IMR-90 (cell line): Measurements from ENCODE around the gene RBM23. TPM values are rescaled to one million over a fixed set of nuclear protein-coding genes. Genes with fewer than 3 reads are reported as not detected.

Experiments used
- ATAC-seq: fragments of 200-7000 bp; cut with Tn5 transposase; 2 replicates; pipeline ENCODE4 v1.9.1; 2020; ENCODE audit warnings: low read depth, mild to moderate bottlenecking, moderate library complexity
- BruUV-seq: library from RNA; stranded (reverse); fragments of 400-500 nt; replicated peaks from 2 replicates; lab custom pipeline; 2021; lab: Mats Ljungman, UMichigan
- CTCF ChIA-PET: fragments of 300-600 bp; formaldehyde crosslinking; extraction: SDS; loops from one replicate; lab custom pipeline; 2021; ENCODE audit warnings: antibody characterized with exemption; lab: Yijun Ruan, JAX
- POLR2A ChIA-PET: fragments of 300-600 bp; sonication (Branson Sonifier 250); formaldehyde crosslinking; loops from one replicate; lab custom pipeline; 2022; ENCODE audit warnings: antibody characterized with exemption; ENCODE audit not compliant: unreplicated experiment; lab: Charles Lee
- DNase-seq: peaks from one replicate; pipeline ENCODE4 v3.0.0; 2013
- H2AFZ ChIP-seq: replicated peaks from 2 replicates; pipeline ENCODE3; 2013; ENCODE audit warnings: low read length, mild to moderate bottlenecking; ENCODE audit not compliant: poor library complexity
- H2AK5ac ChIP-seq: 2 replicates; pipeline ENCODE4 v1.6.1; 2013; ENCODE audit warnings: low read depth, low read length, inconsistent platforms
- H2AK9ac ChIP-seq: replicated peaks from 2 replicates; pipeline ENCODE3; 2013; ENCODE audit warnings: mild to moderate bottlenecking, low read depth, low read length, moderate library complexity; ENCODE audit not compliant: poor library complexity
- H2BK120ac ChIP-seq: 2 replicates; pipeline ENCODE4 v1.6.1; 2013; ENCODE audit warnings: low read depth, low read length, inconsistent platforms
- H2BK15ac ChIP-seq: 3 replicates; pipeline ENCODE4 v1.6.1; 2013; ENCODE audit warnings: low read depth, low read length, inconsistent platforms
- H2BK20ac ChIP-seq: 2 replicates; pipeline ENCODE4 v1.6.1; 2013; ENCODE audit warnings: low read depth, mild to moderate bottlenecking, inconsistent platforms, low read length, moderate library complexity
- H2BK5ac ChIP-seq: 2 replicates; pipeline ENCODE4 v1.6.1; 2013; ENCODE audit warnings: mild to moderate bottlenecking, low read depth, low read length, inconsistent platforms; ENCODE audit not compliant: poor library complexity, severe bottlenecking
- H3K14ac ChIP-seq: replicated peaks from 2 replicates; pipeline ENCODE4 v1.6.1; 2013; ENCODE audit warnings: low read depth, low read length, inconsistent platforms
- H3K18ac ChIP-seq: 2 replicates; pipeline ENCODE4 v1.6.1; 2013; ENCODE audit warnings: low read depth, low read length, control low read depth
- H3K23ac ChIP-seq: 2 replicates; pipeline ENCODE4 v1.6.1; 2013; ENCODE audit warnings: low read depth, low read length, inconsistent platforms
- H3K27ac ChIP-seq: 2 replicates; pipeline ENCODE4 v1.5.1; 2013; ENCODE audit warnings: mild to moderate bottlenecking, control low read depth, low read length; ENCODE audit not compliant: insufficient read depth
- H3K27me3 ChIP-seq: 2 replicates; pipeline ENCODE4 v1.6.1; 2013; ENCODE audit warnings: low read length; ENCODE audit not compliant: control insufficient read depth, insufficient read depth
- H3K36me3 ChIP-seq: 2 replicates; pipeline ENCODE4 v1.6.1; 2013; ENCODE audit warnings: low read length, mixed read lengths; ENCODE audit not compliant: control insufficient read depth, insufficient read depth
- H3K4ac ChIP-seq: 2 replicates; pipeline ENCODE4 v1.6.1; 2013; ENCODE audit warnings: low read depth, low read length, inconsistent platforms
- H3K4me1 ChIP-seq: 2 replicates; pipeline ENCODE4 v1.6.1; 2013; ENCODE audit warnings: low read length, mixed read lengths; ENCODE audit not compliant: control insufficient read depth, insufficient read depth
- H3K4me2 ChIP-seq: 2 replicates; pipeline ENCODE4 v1.6.1; 2013; ENCODE audit warnings: low read depth, mild to moderate bottlenecking, control low read depth, low read length, moderate library complexity
- H3K4me3 ChIP-seq: 2 replicates; pipeline ENCODE4 v1.5.1; 2013; ENCODE audit warnings: low read depth, mild to moderate bottlenecking, control low read depth, low read length, moderate library complexity; ENCODE audit not compliant: insufficient read depth
- H3K56ac ChIP-seq: 2 replicates; pipeline ENCODE4 v1.6.1; 2013; ENCODE audit warnings: low read length, inconsistent platforms; ENCODE audit not compliant: insufficient read depth; ENCODE audit errors: extremely low read depth
- H3K79me1 ChIP-seq, 2 experiments: 2 replicates each; pipeline ENCODE4 v1.6.1; 2013; ENCODE audit warnings: low read length in 2 of 2, inconsistent platforms in 1 of 2, low read depth in 1 of 2
- H3K9ac ChIP-seq: 2 replicates; pipeline ENCODE4 v1.6.1; 2013; ENCODE audit warnings: low read depth, low read length, control low read depth
- H3K9me1 ChIP-seq: 2 replicates; pipeline ENCODE4 v1.6.1; 2013; ENCODE audit warnings: low read length, inconsistent platforms; ENCODE audit not compliant: insufficient read depth
- H3K9me3 ChIP-seq: 2 replicates; pipeline ENCODE4 v1.6.1; 2013; ENCODE audit warnings: low read length; ENCODE audit not compliant: control insufficient read depth, insufficient read depth
- H4K20me1 ChIP-seq: 2 replicates; pipeline ENCODE4 v1.6.1; 2013; ENCODE audit warnings: low read length, inconsistent platforms; ENCODE audit not compliant: insufficient read depth
- H4K5ac ChIP-seq: 2 replicates; pipeline ENCODE4 v1.6.1; 2013; ENCODE audit warnings: mild to moderate bottlenecking, low read depth, low read length, control low read depth
- H4K8ac ChIP-seq, 2 experiments: 2 replicates each; pipeline ENCODE4 v1.6.1; 2013; ENCODE audit warnings: low read depth in 2 of 2, low read length in 2 of 2, control low read depth in 1 of 2, inconsistent platforms in 1 of 2
- H4K91ac ChIP-seq: 2 replicates; pipeline ENCODE4 v1.6.1; 2013; ENCODE audit warnings: low read depth, low read length, inconsistent platforms; ENCODE audit not compliant: insufficient read depth
- MAFK ChIP-seq: IDR thresholded peaks from 2 replicates; pipeline ENCODE4 v1.6.1; 2012; ENCODE audit warnings: low read depth, low read length, improper control_type of control experiment
- RCOR1 ChIP-seq: IDR thresholded peaks from 2 replicates; pipeline ENCODE4 v1.6.1; 2012; ENCODE audit warnings: mild to moderate bottlenecking, low read length, improper control_type of control experiment; ENCODE audit not compliant: insufficient replicate concordance
- WGBS, 2 experiments: methylation state at CpG; one replicate each; pipeline versions ENCODE4 v1.1.5 to v1.1.7; 2013; ENCODE audit warnings: missing lambda C conversion rate in 2 of 2; ENCODE audit not compliant: insufficient read length in 1 of 2; ENCODE audit errors: extremely low coverage in 2 of 2; 5-methylcytosine and 5-hydroxymethylcytosine counted together
- dilution Hi-C: fragments of 300-500 bp; cut with HindIII; formaldehyde crosslinking; loops from one replicate; pipeline ENCODE4 v1.14.3; 2018; ENCODE audit warnings: low sequenced_read_pairs; ENCODE audit not compliant: unreplicated experiment
- in situ Hi-C: fragments of 300-500 bp; cut with MboI; formaldehyde crosslinking; loops from 3 replicates; pipeline ENCODE4 v1.14.3; 2019; ENCODE audit warnings: low sequenced_read_pairs, inconsistent platforms, mixed read lengths
- intact Hi-C: fragments of 100-400 bp; cut with micrococcal nuclease; formaldehyde crosslinking; loops from 2 replicates; pipeline ENCODE4 v1.10.0; 2022
- polyA plus RNA-seq, 3 experiments: library from polyadenylated mRNA; depleted of rRNA; stranded (reverse); fragments of >200 nt; gene quantifications; 2 replicates each; pipeline ENCODE4 v1.2.3, GENCODE V29; 2012; ENCODE audit warnings: low replicate concordance in 1 of 3
- total RNA-seq: library from RNA; depleted of rRNA; stranded (reverse); fragments of >200 nt; gene quantifications from 2 replicates; pipeline ENCODE4 v1.2.3, GENCODE V29; 2012

Gene RBM23
- total and polyA plus RNA-seq, 2 of the 4 experiments (the other 2 are of a cell fraction): 44.7 to 375 TPM

GRCh38 chr14:22929961-22930364, 11.0 kb upstream of the RBM23 start:
- POLR2A ChIA-PET: interaction anchor here (0.5 to 1.0 kb wide), 2 partner anchors 94 to 122 kb away, joined by 4 to 9 read pairs; no protein-coding TSS in a partner anchor
- H3K4me1 ChIP-seq: peaks cover 3% of the 10 kb centered on the region; the same call in 1 of the 2 replicates
- H3K18ac ChIP-seq: peak overlapping the region; percentile 1; the same call in 1 of the 2 replicates
- H4K20me1 ChIP-seq: no peaks in the 10 kb centered on the region
- peaks cover 7 to 33% of the 10 kb centered on the region in 2 experiments for H3K79me1 ChIP-seq
- no peak; the same call in 1 of the 2 replicates for ATAC-seq
- peak overlapping the region; percentile 22 for H2BK5ac ChIP-seq
- H3K4me3 ChIP-seq: peak overlapping the region; percentile 45
- peak overlapping the region; percentile 51 for H3K4ac ChIP-seq
- H3K56ac ChIP-seq: peak overlapping the region; percentile 46
- H3K9me3 ChIP-seq: no peaks in the 10 kb centered on the region
- H3K4me2 ChIP-seq: peak overlapping the region; percentile 71
- no peak overlapping the region for H2BK20ac ChIP-seq
- peak overlapping the region; percentile 2; the same call in 1 of the 2 replicates for H4K91ac ChIP-seq
- H3K27me3 ChIP-seq: no peaks in the 10 kb centered on the region
- peaks cover 8% of the 10 kb centered on the region for H3K36me3 ChIP-seq
- no peak for TF ChIP-seq RCOR1
- peak; percentile 49 for TF ChIP-seq MAFK
- peak overlapping the region; percentile 55 for H3K14ac ChIP-seq
- H4K5ac ChIP-seq: peak overlapping the region; percentile 43
- CTCF ChIA-PET: interaction anchor here (0.8 to 2.1 kb wide), 12 partner anchors 10 to 107 kb away, joined by 3 to 13 read pairs (median 4); partner anchors contain the start of genes AJUBA, HAUS4 and RBM23
- WGBS, 2 experiments: 0% methylated on average over 1 of the region's 2 CpGs; no CpG with 5 or more reads in 1 of the 2 experiments
- peak overlapping the region; percentile 13; the same call in 1 of the 2 replicates for H3K23ac ChIP-seq
- H2BK120ac ChIP-seq: peak overlapping the region; percentile 17; the same call in 1 of the 2 replicates
- in situ Hi-C loops (no loop called here), intact Hi-C loops (loop anchor here (2.0 kb wide), 3 partner anchors 27 to 133 kb away; partner anchors contain the start of genes AJUBA and HAUS4), dilution Hi-C loops (no loop called here)
- peaks cover 3% of the 10 kb centered on the region; the same call in 1 of the 2 replicates for H3K9me1 ChIP-seq
- H3K9ac ChIP-seq: peak overlapping the region; percentile 62
- peak overlapping the region; percentile 41 for H3K27ac ChIP-seq
- DNase-seq: no peak
- peak overlapping the region; percentile 88 for H2AFZ ChIP-seq
- peak overlapping the region; percentile 5; the same call in 1 of the 3 replicates for H2BK15ac ChIP-seq
- H2AK5ac ChIP-seq: peak overlapping the region; percentile 26; the same call in 1 of the 2 replicates
- H4K8ac ChIP-seq: peak overlapping the region; percentile 33 to 76; a peak in 3 of 4 replicates
- BruUV-seq: no TSS peak
- peak overlapping the region; percentile 42 for H2AK9ac ChIP-seq
